ENCODE measurements around the gene RTN4.

DNA sequence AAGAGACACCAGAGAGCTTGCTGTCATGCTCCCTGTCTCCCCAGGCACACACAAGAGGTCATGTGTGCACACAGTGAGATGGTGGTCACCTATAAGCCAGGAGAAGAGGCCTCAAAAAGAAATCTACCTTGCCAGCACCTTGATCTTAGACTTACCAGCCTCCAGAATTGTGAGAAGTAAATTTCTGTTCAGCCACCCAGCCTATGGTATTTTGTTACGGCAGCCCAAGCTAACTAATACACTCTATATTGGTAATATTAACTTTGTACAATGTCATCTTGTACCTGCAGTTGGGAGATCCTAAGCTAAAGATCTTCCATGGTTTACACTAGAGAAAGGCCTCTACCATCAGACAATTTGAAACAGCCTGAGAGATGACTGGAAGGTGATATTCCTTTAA lies 21.2 kb downstream of the RTN4 start:
- TF ChIP-seq, protein P1, sequence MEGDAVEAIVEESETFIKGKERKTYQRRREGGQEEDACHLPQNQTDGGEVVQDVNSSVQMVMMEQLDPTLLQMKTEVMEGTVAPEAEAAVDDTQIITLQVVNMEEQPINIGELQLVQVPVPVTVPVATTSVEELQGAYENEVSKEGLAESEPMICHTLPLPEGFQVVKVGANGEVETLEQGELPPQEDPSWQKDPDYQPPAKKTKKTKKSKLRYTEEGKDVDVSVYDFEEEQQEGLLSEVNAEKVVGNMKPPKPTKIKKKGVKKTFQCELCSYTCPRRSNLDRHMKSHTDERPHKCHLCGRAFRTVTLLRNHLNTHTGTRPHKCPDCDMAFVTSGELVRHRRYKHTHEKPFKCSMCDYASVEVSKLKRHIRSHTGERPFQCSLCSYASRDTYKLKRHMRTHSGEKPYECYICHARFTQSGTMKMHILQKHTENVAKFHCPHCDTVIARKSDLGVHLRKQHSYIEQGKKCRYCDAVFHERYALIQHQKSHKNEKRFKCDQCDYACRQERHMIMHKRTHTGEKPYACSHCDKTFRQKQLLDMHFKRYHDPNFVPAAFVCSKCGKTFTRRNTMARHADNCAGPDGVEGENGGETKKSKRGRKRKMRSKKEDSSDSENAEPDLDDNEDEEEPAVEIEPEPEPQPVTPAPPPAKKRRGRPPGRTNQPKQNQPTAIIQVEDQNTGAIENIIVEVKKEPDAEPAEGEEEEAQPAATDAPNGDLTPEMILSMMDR (optimal IDR thresholded peaks at IDR 0.05 in 1 of 3, IDR thresholded peaks at IDR 0.05 in 1 of 3, conservative IDR thresholded peaks at IDR 0.05 in 1 of 3; ENCODE audit: extremely low read depth in 1 of 3, insufficient read depth in 2 of 3, low read length in 3 of 3) = no peak
- no peak for TF ChIP-seq EZH2 (IDR thresholded peaks at IDR 0.05; ENCODE audit: low read length)
